Kidney tubule cell (primary cell): Measurements from ENCODE around the gene CAPRIN2.
A peak's percentile ranks its signal among the peaks of the same experiment; 100 is the strongest.

Experiments
- DNase-seq: peaks from one replicate; pipeline ENCODE4 v3.0.0-alpha.2; 2018; ENCODE audit warnings: low spot score

Gene CAPRIN2

GRCh38 chr12:30761730-30762129 is 7.0 kb upstream of the CAPRIN2 start:
- no peak for DNase-seq

GRCh38 chr12:30757316-30757715 is 2.6 kb upstream of the CAPRIN2 start:
- no peak for DNase-seq

GRCh38 chr12:30756074-30756473 is 1.3 kb upstream of the CAPRIN2 start:
- no peak for DNase-seq

- no peak for DNase-seq
Measured at GRCh38 chr12:30755395-30755762, 628 bp upstream of the CAPRIN2 start.

GRCh38 chr12:30754383-30754749 is 385 bp downstream of the CAPRIN2 start:
- no peak for DNase-seq

- peak; percentile 24 for DNase-seq
Measured at GRCh38 chr12:30753751-30754382, 884 bp downstream of the CAPRIN2 start.

GRCh38 chr12:30753233-30753632 is 1.5 kb downstream of the CAPRIN2 start:
- DNase-seq: peak; percentile 25

GRCh38 chr12:30752255-30752654 is 2.5 kb downstream of the CAPRIN2 start:
- DNase-seq: no peak

GRCh38 chr12:30748147-30748546 is 6.6 kb downstream of the CAPRIN2 start:
- DNase-seq: no peak

- no peak for DNase-seq
Measured at GRCh38 chr12:30746190-30746589, 8.6 kb downstream of the CAPRIN2 start.

GRCh38 chr12:30744321-30744720 is 10.4 kb downstream of the CAPRIN2 start:
- no peak for DNase-seq

- no peak for DNase-seq
Measured at GRCh38 chr12:30740274-30740673, 14.5 kb downstream of the CAPRIN2 start.

GRCh38 chr12:30739020-30739419 is 15.7 kb downstream of the CAPRIN2 start:
- DNase-seq: no peak

- DNase-seq: no peak
Measured at GRCh38 chr12:30732954-30733637, 21.7 kb downstream of the CAPRIN2 start.

- DNase-seq: no peak
Measured at GRCh38 chr12:30730011-30730410, 24.7 kb downstream of the CAPRIN2 start.

GRCh38 chr12:30729547-30729946 is 25.2 kb downstream of the CAPRIN2 start:
- no peak for DNase-seq

- DNase-seq: no peak
Measured at GRCh38 chr12:30726647-30727046, 28.1 kb downstream of the CAPRIN2 start.

GRCh38 chr12:30725739-30726138 is 29.0 kb downstream of the CAPRIN2 start:
- DNase-seq: peak; percentile 70

- peak; percentile 63 for DNase-seq
Measured at GRCh38 chr12:30719060-30719459, 35.7 kb downstream of the CAPRIN2 start.

- DNase-seq: no peak
Measured at GRCh38 chr12:30707613-30708342, 47.0 kb downstream of the CAPRIN2 start.

- no peak for DNase-seq
Measured at GRCh38 chr12:30706476-30706875, 48.3 kb downstream of the CAPRIN2 start.

GRCh38 chr12:30701056-30701455 is 53.7 kb downstream of the CAPRIN2 start:
- no peak for DNase-seq

GRCh38 chr12:30700216-30700900 is 54.4 kb downstream of the CAPRIN2 start:
- DNase-seq: no peak
